IMR-90 (cell line): ENCODE data around the gene CA9.
A peak's percentile ranks its signal among the peaks of the same experiment; 100 is the strongest.

ENCODE experiments used
- CEBPB ChIP-seq: IDR thresholded peaks from 2 replicates; pipeline ENCODE4 v1.6.1; 2012; ENCODE audit warnings: low read depth, low read length, improper control_type of control experiment
- CHD1 ChIP-seq: IDR thresholded peaks from 2 replicates; pipeline ENCODE4 v1.6.1; 2012; ENCODE audit warnings: low read depth, low read length, improper control_type of control experiment
- FOS ChIP-seq: fragments of 150-350 bp; IDR thresholded peaks from 2 replicates; pipeline ENCODE4 v1.6.1; 2016; ENCODE audit warnings: low read depth, low read length
- MAZ ChIP-seq: IDR thresholded peaks from 2 replicates; pipeline ENCODE4 v1.6.1; 2012; ENCODE audit warnings: low read depth, mild to moderate bottlenecking, low read length, improper control_type of control experiment, moderate library complexity, borderline replicate concordance
- MXI1 ChIP-seq: IDR thresholded peaks from 2 replicates; pipeline ENCODE4 v1.6.1; 2012; ENCODE audit warnings: low read depth, mild to moderate bottlenecking, low read length, moderate library complexity, borderline replicate concordance
- POLR2A ChIP-seq: IDR thresholded peaks from 2 replicates; pipeline ENCODE4 v1.6.1; 2012; ENCODE audit warnings: mild to moderate bottlenecking, low read depth, low read length
- RAD21 ChIP-seq: IDR thresholded peaks from 2 replicates; pipeline ENCODE4 v1.6.1; 2012; ENCODE audit warnings: low read length, improper control_type of control experiment
- RCOR1 ChIP-seq: IDR thresholded peaks from 2 replicates; pipeline ENCODE4 v1.6.1; 2012; ENCODE audit warnings: mild to moderate bottlenecking, low read length, improper control_type of control experiment; ENCODE audit not compliant: insufficient replicate concordance
- RFX5 ChIP-seq: IDR thresholded peaks from 2 replicates; pipeline ENCODE4 v1.8.0; 2012; ENCODE audit warnings: low read depth, mild to moderate bottlenecking, low read length, moderate library complexity
- USF2 ChIP-seq: fragments of 150-350 bp; IDR thresholded peaks from 2 replicates; pipeline ENCODE4 v1.6.1; 2017; ENCODE audit warnings: mild to moderate bottlenecking, antibody characterized with exemption, low read length, low read depth
- TF ChIP-seq, protein P1 (sequence below): conservative IDR thresholded peaks from 2 replicates; pipeline ENCODE4 v1.5.1; 2012; ENCODE audit warnings: mild to moderate bottlenecking, low read depth, low read length, improper control_type of control experiment
- TF ChIP-seq, protein P2 (sequence below): fragments of 150-350 bp; IDR thresholded peaks from 2 replicates; pipeline ENCODE4 v1.6.1; 2016; ENCODE audit warnings: low read depth, mild to moderate bottlenecking, low read length, moderate library complexity, borderline replicate concordance

GRCh38 chr9:35729700-35730485 lies 56.2 kb downstream of the CA9 start:
- TF ChIP-seq POLR2A = no peak
- no peak for TF ChIP-seq USF2
- TF ChIP-seq, protein P1, sequence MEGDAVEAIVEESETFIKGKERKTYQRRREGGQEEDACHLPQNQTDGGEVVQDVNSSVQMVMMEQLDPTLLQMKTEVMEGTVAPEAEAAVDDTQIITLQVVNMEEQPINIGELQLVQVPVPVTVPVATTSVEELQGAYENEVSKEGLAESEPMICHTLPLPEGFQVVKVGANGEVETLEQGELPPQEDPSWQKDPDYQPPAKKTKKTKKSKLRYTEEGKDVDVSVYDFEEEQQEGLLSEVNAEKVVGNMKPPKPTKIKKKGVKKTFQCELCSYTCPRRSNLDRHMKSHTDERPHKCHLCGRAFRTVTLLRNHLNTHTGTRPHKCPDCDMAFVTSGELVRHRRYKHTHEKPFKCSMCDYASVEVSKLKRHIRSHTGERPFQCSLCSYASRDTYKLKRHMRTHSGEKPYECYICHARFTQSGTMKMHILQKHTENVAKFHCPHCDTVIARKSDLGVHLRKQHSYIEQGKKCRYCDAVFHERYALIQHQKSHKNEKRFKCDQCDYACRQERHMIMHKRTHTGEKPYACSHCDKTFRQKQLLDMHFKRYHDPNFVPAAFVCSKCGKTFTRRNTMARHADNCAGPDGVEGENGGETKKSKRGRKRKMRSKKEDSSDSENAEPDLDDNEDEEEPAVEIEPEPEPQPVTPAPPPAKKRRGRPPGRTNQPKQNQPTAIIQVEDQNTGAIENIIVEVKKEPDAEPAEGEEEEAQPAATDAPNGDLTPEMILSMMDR = peak; percentile 68
- no peak for TF ChIP-seq FOS
- TF ChIP-seq CHD1 = no peak
- no peak for TF ChIP-seq CEBPB
- peak; percentile 46 for TF ChIP-seq RCOR1
- no peak for TF ChIP-seq MXI1
- TF ChIP-seq, protein P2, sequence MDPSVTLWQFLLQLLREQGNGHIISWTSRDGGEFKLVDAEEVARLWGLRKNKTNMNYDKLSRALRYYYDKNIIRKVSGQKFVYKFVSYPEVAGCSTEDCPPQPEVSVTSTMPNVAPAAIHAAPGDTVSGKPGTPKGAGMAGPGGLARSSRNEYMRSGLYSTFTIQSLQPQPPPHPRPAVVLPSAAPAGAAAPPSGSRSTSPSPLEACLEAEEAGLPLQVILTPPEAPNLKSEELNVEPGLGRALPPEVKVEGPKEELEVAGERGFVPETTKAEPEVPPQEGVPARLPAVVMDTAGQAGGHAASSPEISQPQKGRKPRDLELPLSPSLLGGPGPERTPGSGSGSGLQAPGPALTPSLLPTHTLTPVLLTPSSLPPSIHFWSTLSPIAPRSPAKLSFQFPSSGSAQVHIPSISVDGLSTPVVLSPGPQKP = no peak
- peak; percentile 35; the same call in 1 of the 2 replicates for TF ChIP-seq RAD21
- TF ChIP-seq MAZ = peak; percentile 56; the same call in 1 of the 2 replicates
- no peak for TF ChIP-seq RFX5
